ENCODE measurements around the gene SLC13A3. TPM values are rescaled to one million over a fixed set of nuclear protein-coding genes. Genes with fewer than 3 reads are reported as not detected.

Gene SLC13A3
- total RNA-seq, 1 donor from 2014 or later: 18.8 TPM

DNA sequence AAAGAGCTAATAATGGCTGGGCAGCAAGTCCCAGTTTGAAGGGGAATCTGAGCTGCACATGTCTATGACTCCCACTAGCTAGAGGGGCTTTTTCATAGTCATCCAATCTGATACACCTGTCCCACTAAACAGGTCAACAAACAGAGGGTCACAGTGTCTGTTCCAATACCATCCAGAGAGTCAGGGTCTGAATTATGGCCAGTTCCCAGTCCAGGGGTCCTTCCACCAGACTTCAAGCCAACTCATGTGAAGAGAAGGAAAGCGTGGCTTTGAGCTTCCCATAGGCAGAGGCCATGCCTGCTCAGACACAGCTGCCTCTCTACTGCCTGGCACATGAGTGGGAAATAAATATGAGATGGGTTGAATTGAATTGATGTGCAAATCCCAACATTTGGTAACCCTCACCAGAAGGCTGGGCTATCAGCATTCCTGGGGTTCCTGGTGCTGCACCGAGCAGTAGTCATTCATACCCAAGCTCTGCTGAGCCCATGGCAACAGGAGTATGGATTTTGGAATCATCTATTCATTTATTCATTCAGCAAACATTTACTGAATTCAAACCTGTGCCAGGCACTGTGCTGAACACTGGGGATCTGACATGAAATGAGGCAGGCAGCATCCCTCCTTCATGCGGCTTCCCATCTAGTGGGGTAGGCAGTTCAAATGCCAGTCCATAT, 20.7 kb upstream of the SLC13A3 start:
- Mint-ChIP-seq H3K9me3 (peaks cover 18% of the 10 kb centered on the region), H3K27ac (no peak overlapping the region), H3K4me1 (no peaks in the 10 kb centered on the region), H3K36me3 (peaks cover 30% of the 10 kb centered on the region), H3K27me3 (ENCODE audit: low read depth) (no peaks in the 10 kb centered on the region), H3K4me3 (no peak overlapping the region)
- DNase-seq (ENCODE audit: low spot score in 2 of 2, unreplicated experiment in 2 of 2): no peak
- TF ChIP-seq CTCF (IDR thresholded peaks at IDR 0.05; ENCODE audit: unreplicated experiment): no peak

DNA sequence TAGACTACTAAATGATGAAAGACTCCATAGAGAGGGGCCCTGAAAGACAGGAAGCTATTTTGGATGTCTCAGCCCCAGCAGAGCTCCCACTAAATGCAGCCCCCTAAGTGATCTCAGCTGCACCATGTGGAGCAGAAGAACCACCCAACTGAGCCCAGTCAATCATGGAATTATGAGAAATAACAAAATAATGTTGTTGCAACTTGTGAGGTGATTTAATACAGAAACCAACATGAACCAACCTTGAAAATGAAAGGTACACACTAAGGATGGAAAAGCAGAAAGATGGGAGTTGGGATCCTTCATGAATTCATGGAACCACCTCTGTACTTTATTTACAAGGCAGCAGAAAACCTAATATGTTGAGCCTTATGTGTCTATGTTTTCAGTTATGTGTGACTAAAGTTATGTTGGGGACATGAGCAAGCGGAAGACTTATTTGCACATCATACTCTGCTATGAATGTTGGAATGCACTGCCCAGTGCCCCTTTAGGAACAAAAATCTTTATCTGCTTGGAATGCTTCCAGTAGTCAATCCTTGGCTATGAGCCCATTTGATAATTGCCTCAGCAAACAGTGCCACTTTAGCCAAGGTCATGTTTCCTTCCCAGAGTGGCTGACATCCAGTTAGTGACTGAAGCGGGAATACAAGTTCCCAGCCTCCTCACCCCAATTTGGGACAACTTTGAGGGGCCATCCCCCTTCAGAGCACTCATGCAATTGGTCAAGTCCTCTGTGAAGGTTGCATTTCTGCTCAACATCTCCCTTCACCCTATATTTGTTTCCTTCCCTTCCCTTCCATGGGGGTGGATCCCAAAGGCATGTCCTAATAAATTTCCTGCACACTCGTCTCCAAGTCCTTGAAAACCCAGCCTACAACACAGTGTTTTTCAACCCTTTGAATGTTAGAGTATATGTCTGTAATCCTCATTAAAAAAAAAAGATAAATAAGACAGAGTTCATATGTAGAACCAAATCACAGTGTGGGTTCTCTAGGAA, 19.6 kb upstream of the SLC13A3 start:
- H3K9me3 Mint-ChIP-seq: peaks cover 18% of the 10 kb centered on the region
- H3K36me3 Mint-ChIP-seq: peaks cover 30% of the 10 kb centered on the region
- no peaks in the 10 kb centered on the region for H3K27me3 Mint-ChIP-seq (ENCODE audit: low read depth)
- H3K4me3 Mint-ChIP-seq: no peak overlapping the region
- H3K27ac Mint-ChIP-seq: no peak overlapping the region
- no peak for TF ChIP-seq CTCF (IDR thresholded peaks at IDR 0.05; ENCODE audit: unreplicated experiment)
- H3K4me1 Mint-ChIP-seq: no peaks in the 10 kb centered on the region
- no peak for DNase-seq (ENCODE audit: low spot score in 2 of 2, unreplicated experiment in 2 of 2)

GRCh38 chr20:46670228-46670584, 18.9 kb upstream of the SLC13A3 start:
- no peak overlapping the region for H3K27ac Mint-ChIP-seq
- no peak overlapping the region for H3K4me3 Mint-ChIP-seq
- H3K36me3 Mint-ChIP-seq: peaks cover 30% of the 10 kb centered on the region
- peaks cover 18% of the 10 kb centered on the region for H3K9me3 Mint-ChIP-seq
- TF ChIP-seq CTCF (IDR thresholded peaks at IDR 0.05; ENCODE audit: unreplicated experiment): no peak
- H3K27me3 Mint-ChIP-seq (ENCODE audit: low read depth): no peaks in the 10 kb centered on the region
- H3K4me1 Mint-ChIP-seq: no peaks in the 10 kb centered on the region
- no peak for DNase-seq (ENCODE audit: low spot score in 2 of 2, unreplicated experiment in 2 of 2)

GRCh38 chr20:46666818-46667515, 15.7 kb upstream of the SLC13A3 start:
- H3K9me3 Mint-ChIP-seq: peaks cover 21% of the 10 kb centered on the region
- H3K4me3 Mint-ChIP-seq: no peak overlapping the region
- H3K4me1 Mint-ChIP-seq: no peaks in the 10 kb centered on the region
- no peak for TF ChIP-seq CTCF (IDR thresholded peaks at IDR 0.05; ENCODE audit: unreplicated experiment)
- no peak for DNase-seq (ENCODE audit: low spot score in 2 of 2, unreplicated experiment in 2 of 2)
- H3K27ac Mint-ChIP-seq: no peak overlapping the region
- peaks cover 34% of the 10 kb centered on the region for H3K36me3 Mint-ChIP-seq
- no peaks in the 10 kb centered on the region for H3K27me3 Mint-ChIP-seq (ENCODE audit: low read depth)

- TF ChIP-seq CTCF (IDR thresholded peaks at IDR 0.05; ENCODE audit: unreplicated experiment): no peak
- DNase-seq (ENCODE audit: low spot score in 2 of 2, unreplicated experiment in 2 of 2): no peak
- Mint-ChIP-seq H3K36me3 (peaks cover 38% of the 10 kb centered on the region), H3K4me3 (no peak overlapping the region), H3K27me3 (ENCODE audit: low read depth) (no peaks in the 10 kb centered on the region), H3K27ac (no peak overlapping the region), H3K9me3 (peaks cover 20% of the 10 kb centered on the region), H3K4me1 (no peaks in the 10 kb centered on the region)
These were observed 15.0 kb upstream of the SLC13A3 start for GRCh38 chr20:46666306-46666705.
